Loucy (cell line): Measurements from ENCODE around the gene ZFR2.

Experiments used
- EZH2phosphoT487 ChIP-seq: fragments of 200-600 bp; IDR thresholded peaks from 2 replicates; pipeline ENCODE4 v1.6.1; 2018; ENCODE audit warnings: antibody characterized with exemption, mild to moderate bottlenecking, moderate library complexity, borderline replicate concordance
- TF ChIP-seq, protein P1 (sequence below): fragments of 200-600 bp; sonication (generic); conservative IDR thresholded peaks from 2 replicates; pipeline ENCODE4 v1.5.1; 2014; ENCODE audit warnings: mild to moderate bottlenecking, antibody characterized with exemption, low read length

DNA sequence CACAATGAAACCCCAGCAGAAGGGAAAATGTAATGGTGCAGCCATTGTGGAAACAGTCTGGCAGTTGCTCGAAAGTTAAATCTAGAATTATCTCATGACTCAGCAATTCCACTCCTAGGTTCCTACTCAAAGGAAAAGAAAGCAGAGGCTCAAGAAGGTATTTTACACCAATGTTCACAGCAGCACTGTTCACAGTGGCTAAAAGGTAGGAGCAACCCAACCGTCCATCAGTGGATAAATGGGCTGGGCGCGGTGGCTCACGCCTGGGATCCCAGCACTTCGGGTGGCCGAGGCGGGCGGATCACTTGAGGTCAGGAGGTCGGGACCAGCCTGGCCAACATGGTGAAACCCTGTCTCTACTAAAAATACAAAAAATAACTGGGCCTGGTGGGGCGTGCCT lies 25.9 kb downstream of the ZFR2 start:
- TF ChIP-seq, protein P1, sequence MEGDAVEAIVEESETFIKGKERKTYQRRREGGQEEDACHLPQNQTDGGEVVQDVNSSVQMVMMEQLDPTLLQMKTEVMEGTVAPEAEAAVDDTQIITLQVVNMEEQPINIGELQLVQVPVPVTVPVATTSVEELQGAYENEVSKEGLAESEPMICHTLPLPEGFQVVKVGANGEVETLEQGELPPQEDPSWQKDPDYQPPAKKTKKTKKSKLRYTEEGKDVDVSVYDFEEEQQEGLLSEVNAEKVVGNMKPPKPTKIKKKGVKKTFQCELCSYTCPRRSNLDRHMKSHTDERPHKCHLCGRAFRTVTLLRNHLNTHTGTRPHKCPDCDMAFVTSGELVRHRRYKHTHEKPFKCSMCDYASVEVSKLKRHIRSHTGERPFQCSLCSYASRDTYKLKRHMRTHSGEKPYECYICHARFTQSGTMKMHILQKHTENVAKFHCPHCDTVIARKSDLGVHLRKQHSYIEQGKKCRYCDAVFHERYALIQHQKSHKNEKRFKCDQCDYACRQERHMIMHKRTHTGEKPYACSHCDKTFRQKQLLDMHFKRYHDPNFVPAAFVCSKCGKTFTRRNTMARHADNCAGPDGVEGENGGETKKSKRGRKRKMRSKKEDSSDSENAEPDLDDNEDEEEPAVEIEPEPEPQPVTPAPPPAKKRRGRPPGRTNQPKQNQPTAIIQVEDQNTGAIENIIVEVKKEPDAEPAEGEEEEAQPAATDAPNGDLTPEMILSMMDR: no peak
- TF ChIP-seq EZH2phosphoT487: no peak
